IPS-NIHi7 (cell line): ENCODE data around the gene RAE1.
A peak's percentile ranks its signal among the peaks of the same experiment; 100 is the strongest.

Experiments
- DNase-seq: peaks from one replicate; pipeline ENCODE4 v3.0.0; 2012; ENCODE audit warnings: mixed read lengths; ENCODE audit errors: extremely low spot score

The RAE1 gene

GRCh38 chr20:57372157-57372556 lies 21.1 kb downstream of the RAE1 start:
- DNase-seq: no peak

GRCh38 chr20:57372581-57373350 lies 21.7 kb downstream of the RAE1 start:
- no peak for DNase-seq

GRCh38 chr20:57374343-57374930 lies 23.4 kb downstream of the RAE1 start:
- no peak for DNase-seq

GRCh38 chr20:57374931-57375651 lies 24.0 kb downstream of the RAE1 start:
- no peak for DNase-seq

GRCh38 chr20:57375652-57376230 lies 24.7 kb downstream of the RAE1 start:
- DNase-seq: no peak

GRCh38 chr20:57377350-57377749 lies 26.3 kb downstream of the RAE1 start:
- DNase-seq: no peak

- DNase-seq: no peak
Observed at GRCh38 chr20:57378107-57378506, 27.1 kb downstream of the RAE1 start.

GRCh38 chr20:57378646-57379262 lies 27.7 kb downstream of the RAE1 start:
- no peak for DNase-seq

GRCh38 chr20:57379263-57379647 lies 28.2 kb downstream of the RAE1 start:
- no peak for DNase-seq

GRCh38 chr20:57380081-57380750 lies 29.2 kb downstream of the RAE1 start:
- DNase-seq: no peak

- DNase-seq: peak; percentile 86
Observed at GRCh38 chr20:57381596-57382503, 30.8 kb downstream of the RAE1 start.

- DNase-seq: no peak
Observed at GRCh38 chr20:57382516-57382915, 31.5 kb downstream of the RAE1 start.

- DNase-seq: no peak
Observed at GRCh38 chr20:57383447-57384347, 32.6 kb downstream of the RAE1 start.

GRCh38 chr20:57384486-57384885 lies 33.4 kb downstream of the RAE1 start:
- DNase-seq: no peak

GRCh38 chr20:57384953-57385761 lies 34.1 kb downstream of the RAE1 start:
- no peak for DNase-seq

GRCh38 chr20:57385940-57386339 lies 34.9 kb downstream of the RAE1 start:
- DNase-seq: no peak

- DNase-seq: no peak
Observed at GRCh38 chr20:57386762-57387161, 35.7 kb downstream of the RAE1 start.

GRCh38 chr20:57387463-57387862 lies 36.4 kb downstream of the RAE1 start:
- DNase-seq: no peak
